Measurements from ENCODE around the gene PRR7.

Gene PRR7

DNA sequence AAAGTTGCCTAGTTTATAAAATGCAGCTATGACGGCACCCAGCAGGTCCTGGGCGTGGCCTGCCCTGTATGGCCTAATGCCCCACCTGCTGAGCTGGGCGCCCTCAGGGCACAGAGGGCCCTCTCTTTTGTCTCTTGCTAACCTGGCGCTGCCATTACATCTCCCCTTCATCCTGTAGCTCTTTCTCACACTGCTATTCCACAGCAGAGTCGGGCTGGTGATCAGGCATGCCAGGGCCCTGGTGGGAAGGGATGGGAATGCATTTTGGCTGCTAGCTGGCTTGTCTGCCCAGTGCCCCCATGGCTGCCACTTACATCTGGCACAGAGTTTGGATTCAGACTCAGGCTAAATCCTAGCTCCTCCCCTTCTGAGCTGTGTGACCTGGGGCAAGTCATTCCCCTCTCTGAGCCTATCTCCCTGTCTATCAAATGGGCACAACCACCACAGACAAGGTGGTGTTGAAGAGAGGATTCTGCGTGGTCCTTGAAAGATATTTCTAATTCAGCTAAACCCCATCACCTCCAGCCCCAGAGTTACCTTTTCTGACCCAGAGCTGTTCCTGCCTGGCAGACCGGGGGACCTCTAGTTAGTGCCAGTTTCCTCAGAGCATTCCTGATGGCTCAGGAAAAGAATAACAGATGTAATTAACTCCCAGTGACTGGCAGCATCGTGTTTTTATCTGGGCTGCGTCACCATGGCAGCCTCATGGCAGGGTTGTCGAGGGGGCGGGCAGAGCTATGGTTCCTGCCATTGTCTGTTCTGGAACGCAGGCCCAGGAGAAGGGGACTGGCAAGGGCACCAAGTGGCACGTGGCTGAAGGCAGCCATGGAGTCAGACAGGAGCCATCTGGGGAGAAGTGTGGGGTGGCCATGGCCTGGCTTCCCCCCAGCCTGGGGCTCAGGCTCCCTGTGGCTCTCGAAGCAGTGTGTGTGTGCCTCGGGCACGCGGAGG lies 6.3 kb downstream of the PRR7 start:
- no peak for DNase-seq (ENCODE audit: low read depth)

- peak; percentile 34 for DNase-seq (ENCODE audit: low read depth)
Observed at GRCh38 chr5:177453852-177454396, 7.3 kb downstream of the PRR7 start.

DNA sequence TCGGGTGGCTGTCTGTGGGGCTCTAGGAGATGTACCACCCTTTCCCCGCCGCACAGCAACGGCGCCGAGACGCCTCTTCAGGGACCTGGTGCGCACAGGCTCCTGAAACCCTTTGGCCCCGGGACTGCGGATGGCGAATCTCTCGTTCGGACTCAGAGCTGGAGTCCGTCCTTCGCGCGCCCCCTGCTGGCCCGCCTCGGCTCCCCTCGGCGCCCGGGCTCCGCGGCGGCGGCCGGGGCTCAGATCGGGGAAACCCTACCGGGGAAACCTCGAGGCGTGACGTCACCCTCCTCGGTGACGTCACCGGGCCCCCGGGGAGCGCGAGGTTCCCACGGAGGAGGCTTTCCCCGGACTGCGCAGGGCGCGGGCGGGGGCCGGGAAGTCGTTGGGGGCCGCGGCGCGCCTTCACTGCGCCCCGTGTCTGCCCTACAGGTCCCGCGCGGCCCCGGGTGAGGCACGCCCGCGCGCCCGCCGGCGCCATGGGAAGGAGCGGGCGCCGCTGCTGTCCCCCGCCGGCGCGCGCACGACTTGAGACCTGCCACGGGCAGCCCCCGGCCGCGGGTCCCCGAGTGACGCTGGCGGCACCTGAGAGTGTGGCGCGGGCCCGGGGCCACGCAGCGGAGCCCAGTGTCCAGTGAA lies 7.9 kb downstream of the PRR7 start:
- DNase-seq (ENCODE audit: low read depth), result peak; percentile 88

- DNase-seq (ENCODE audit: low read depth), result peak; percentile 68
Observed at GRCh38 chr5:177455036-177455660, 8.5 kb downstream of the PRR7 start.

- peak; percentile 85 for DNase-seq (ENCODE audit: low read depth)
Observed at GRCh38 chr5:177455661-177456590, 9.3 kb downstream of the PRR7 start.

GRCh38 chr5:177456591-177456964 lies 10.0 kb downstream of the PRR7 start:
- DNase-seq (ENCODE audit: low read depth), result no peak

- peak; percentile 98 for DNase-seq (ENCODE audit: low read depth)
Observed at GRCh38 chr5:177456976-177457851, 10.6 kb downstream of the PRR7 start.

DNA sequence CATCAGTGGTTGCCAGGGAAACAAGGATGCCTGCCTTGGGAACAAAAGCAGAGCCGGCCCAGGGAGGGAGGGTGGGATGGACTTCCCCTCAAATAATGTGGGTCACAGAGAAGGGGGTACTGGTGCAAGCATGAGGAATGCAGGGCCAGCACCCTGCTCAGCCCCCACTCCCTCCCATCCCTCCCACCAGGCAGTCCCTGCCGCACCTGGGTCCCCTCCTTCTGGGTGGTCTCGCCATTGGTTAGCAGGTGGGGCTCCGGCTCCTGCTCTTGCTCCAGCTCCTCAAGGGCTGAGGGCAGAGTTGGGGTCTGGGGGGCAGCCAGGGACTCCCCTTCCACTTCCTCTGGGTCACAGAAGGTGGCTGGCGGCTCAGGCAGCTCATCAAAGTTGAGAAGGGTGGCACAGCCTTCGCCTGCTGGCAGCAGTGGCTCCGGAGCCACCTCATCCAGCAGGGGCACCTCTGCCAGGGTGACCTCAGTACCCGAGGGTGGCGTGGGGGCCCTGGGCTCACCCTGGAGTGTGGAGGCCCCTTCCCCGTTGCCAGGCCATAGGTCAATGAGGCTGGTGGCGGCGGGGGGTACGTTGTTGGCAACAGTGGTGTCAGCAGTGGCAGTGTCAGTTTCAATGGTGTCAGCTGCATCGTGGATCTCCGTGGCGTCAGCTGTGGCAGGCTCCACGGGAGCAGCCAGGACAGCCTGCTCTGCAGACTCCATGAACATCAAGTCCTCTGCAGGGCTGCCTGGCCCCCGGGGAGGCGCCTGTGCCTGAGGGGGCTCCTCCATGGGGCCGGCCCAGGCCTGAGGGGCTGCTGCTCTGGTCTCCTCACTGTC lies 11.5 kb downstream of the PRR7 start:
- DNase-seq (ENCODE audit: low read depth), result no peak

DNA sequence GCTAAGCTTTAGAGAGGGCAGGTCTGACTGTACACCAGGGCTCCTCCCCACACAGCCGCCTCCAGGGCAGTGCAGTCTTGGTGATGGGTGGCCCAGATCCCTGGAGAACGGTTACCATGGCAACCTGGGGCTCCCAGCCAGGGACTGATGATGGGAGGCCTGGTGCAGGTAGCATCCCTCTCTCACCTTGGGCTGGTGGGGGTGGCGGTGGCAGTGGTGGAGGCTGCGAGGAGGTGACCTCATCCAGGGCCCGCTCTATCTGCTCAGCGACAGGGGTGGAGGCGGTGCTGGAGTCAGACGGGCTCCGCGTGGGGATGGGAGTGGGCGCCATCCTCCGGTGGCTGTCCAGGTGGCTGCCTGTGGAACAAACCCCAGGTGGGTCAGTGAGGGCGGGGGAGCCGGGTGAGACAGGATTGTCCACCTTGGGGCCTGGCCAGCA lies 12.3 kb downstream of the PRR7 start:
- DNase-seq (ENCODE audit: low read depth), result peak; percentile 62

DNA sequence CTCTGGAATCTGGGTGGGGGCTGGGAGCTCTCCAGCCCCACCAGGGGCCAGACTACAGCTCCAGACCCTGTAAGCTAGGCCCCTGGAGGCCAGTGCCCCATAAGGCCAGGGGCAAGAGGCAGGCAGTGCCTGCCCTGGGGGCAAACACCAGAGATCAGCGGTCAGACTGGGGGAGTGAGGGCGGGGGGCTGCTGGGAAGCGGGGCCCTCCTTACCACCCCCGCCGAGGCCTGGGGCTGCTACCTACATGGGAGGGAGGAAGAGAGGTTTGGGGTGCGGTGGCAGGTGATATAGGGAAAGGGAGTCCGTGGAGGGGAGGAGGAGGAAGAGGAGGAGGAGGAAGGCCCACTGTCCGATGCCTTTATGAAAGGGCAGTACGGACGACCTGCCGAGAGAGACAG lies 12.7 kb downstream of the PRR7 start:
- no peak for DNase-seq (ENCODE audit: low read depth)

GRCh38 chr5:177459819-177460628 lies 13.4 kb downstream of the PRR7 start:
- no peak for DNase-seq (ENCODE audit: low read depth)

DNA sequence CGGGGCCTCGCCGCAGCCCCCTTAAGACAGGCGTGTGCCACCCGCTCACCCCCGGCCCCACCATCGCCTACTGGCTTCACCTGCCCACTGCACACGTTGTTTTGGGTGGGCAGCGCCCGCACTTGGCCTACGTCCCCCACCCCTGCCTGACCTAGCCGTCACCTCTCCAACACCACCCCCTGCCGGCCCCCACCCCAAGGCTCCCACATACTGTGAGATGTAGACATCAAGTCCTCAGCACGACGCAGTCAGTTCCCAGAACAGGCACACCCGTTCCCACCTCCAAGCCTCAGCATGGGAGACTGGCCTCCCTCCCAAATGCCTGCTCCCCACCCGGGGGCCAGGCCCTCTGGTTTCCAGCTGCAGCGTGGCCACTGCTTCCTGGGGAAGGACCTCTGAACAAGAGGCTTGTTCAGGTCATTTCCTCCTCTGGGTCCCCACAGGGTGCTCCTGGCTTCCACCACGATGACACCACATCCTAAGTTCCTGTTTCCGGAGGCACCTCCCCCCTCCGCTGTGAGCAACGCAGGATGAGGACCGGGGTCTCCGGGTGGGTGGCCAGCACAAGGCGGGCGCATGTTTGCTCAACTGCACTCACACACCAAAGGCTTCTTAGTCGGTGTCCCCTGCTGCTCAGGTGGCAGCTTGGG lies 15.5 kb downstream of the PRR7 start:
- no peak for DNase-seq (ENCODE audit: low read depth)

GRCh38 chr5:177465044-177465443 lies 18.4 kb downstream of the PRR7 start:
- DNase-seq (ENCODE audit: low read depth), result no peak

DNA sequence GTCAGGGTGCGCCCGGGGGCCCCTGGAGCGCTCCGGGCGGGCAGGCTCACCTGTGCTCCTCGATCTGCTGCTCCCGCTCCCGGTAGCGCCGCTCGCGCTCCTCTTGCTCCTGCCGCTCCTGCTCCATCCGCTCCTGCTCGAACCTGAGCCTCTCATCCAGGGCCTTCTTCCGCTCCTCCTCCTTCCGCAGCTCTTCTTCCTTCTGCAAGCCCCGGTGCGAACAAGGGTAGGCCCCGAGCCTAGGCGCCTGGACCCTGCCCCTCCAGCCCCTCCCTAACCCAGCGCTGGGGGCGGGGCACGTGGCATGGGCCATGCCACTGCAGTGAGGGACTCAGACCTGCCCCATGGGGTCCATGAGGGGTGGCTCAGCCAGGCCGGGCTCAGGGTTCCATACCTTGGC lies 20.2 kb downstream of the PRR7 start:
- no peak for DNase-seq (ENCODE audit: low read depth)

- no peak for DNase-seq (ENCODE audit: low read depth)
Observed at GRCh38 chr5:177467436-177467835, 20.8 kb downstream of the PRR7 start.

GRCh38 chr5:177468329-177468684 lies 21.7 kb downstream of the PRR7 start:
- DNase-seq (ENCODE audit: low read depth), result no peak

- DNase-seq (ENCODE audit: low read depth), result peak; percentile 88
Observed at GRCh38 chr5:177468685-177469628, 22.3 kb downstream of the PRR7 start.
